H1 (cell line): ENCODE results near the gene IQGAP3. TPM values are rescaled to one million over a fixed set of nuclear protein-coding genes. Genes with fewer than 3 reads are reported as not detected.

Source experiments
- CTCF ChIA-PET: fragments of 300-600 bp; sonication (Branson Sonifier 250); formaldehyde crosslinking; loops from one replicate; lab custom pipeline; 2021; ENCODE audit not compliant: partially characterized antibody; lab: Charles Lee
- POLR2A ChIA-PET: fragments of 300-600 bp; sonication (Branson Sonifier 250); formaldehyde crosslinking; loops from one replicate; lab custom pipeline; 2021; ENCODE audit warnings: inconsistent platforms; ENCODE audit not compliant: partially characterized antibody; lab: Charles Lee
- DNase-seq, 2 experiments: peaks; one replicate each; pipeline versions ENCODE4 v3.0.0 to v3.0.0-alpha.2; 2010 to 2022; ENCODE audit warnings: low spot score in 2 of 2, low read depth in 1 of 2, mixed read lengths in 1 of 2
- FAIRE-seq: peaks from 2 replicates; lab custom pipeline; 2011; peaks lifted over from hg19 to GRCh38; lab: Jason Lieb, UNC
- H2AFZ ChIP-seq: 2 replicates; pipeline ENCODE4 v1.8.1; 2012; ENCODE audit warnings: low read length, inconsistent platforms
- H2AK5ac ChIP-seq: 2 replicates; pipeline ENCODE4 v1.6.1; 2013; ENCODE audit warnings: low read depth, low read length
- H2BK120ac ChIP-seq: replicated peaks from 2 replicates; pipeline ENCODE3; 2013; ENCODE audit warnings: low read depth, low read length, inconsistent platforms
- H2BK12ac ChIP-seq: 2 replicates; pipeline ENCODE4 v1.6.1; 2013; ENCODE audit warnings: low read depth, low read length
- H2BK15ac ChIP-seq: 2 replicates; pipeline ENCODE4 v1.6.1; 2013; ENCODE audit warnings: low read length
- H2BK20ac ChIP-seq: 2 replicates; pipeline ENCODE4 v1.6.1; 2013; ENCODE audit warnings: low read length
- H2BK5ac ChIP-seq: 2 replicates; pipeline ENCODE4 v1.6.1; 2013; ENCODE audit warnings: low read depth, low read length
- H3K14ac ChIP-seq: 2 replicates; pipeline ENCODE4 v1.6.1; 2013; ENCODE audit warnings: inconsistent platforms; ENCODE audit not compliant: insufficient read length
- H3K18ac ChIP-seq: 2 replicates; pipeline ENCODE4 v1.6.1; 2013; ENCODE audit warnings: low read length; ENCODE audit errors: extremely low read depth
- H3K23ac ChIP-seq: 2 replicates; pipeline ENCODE4 v1.6.1; 2013; ENCODE audit warnings: inconsistent platforms; ENCODE audit not compliant: insufficient read length
- H3K23me2 ChIP-seq: 2 replicates; pipeline ENCODE4 v1.6.1; 2013; ENCODE audit warnings: low read depth, low read length
- H3K27ac ChIP-seq: 2 replicates; pipeline ENCODE4 v1.6.1; 2011; ENCODE audit warnings: low read depth, low read length, inconsistent platforms
- H3K27me3 ChIP-seq, 4 experiments: replicated peaks in 1 of 4; 1 replicate in 1 of 4; 2 replicates in 3 of 4; pipeline versions ENCODE4 v1.6.1 to v1.8.1; 2011 to 2013; ENCODE audit warnings: low read length in 3 of 4, mild to moderate bottlenecking in 3 of 4, inconsistent platforms in 2 of 4, mixed read lengths in 2 of 4, moderate library complexity in 1 of 4; ENCODE audit not compliant: control insufficient read depth in 3 of 4, insufficient read depth in 3 of 4; ENCODE audit errors: extremely low read depth in 1 of 4
- H3K36me3 ChIP-seq, 4 experiments: 2 replicates each; pipeline versions ENCODE4 v1.6.1 to v1.8.1; 2011 to 2013; ENCODE audit warnings: mild to moderate bottlenecking in 4 of 4, low read length in 3 of 4, moderate library complexity in 2 of 4, control low read depth in 1 of 4, inconsistent platforms in 1 of 4; ENCODE audit not compliant: insufficient read depth in 4 of 4, control insufficient read depth in 2 of 4
- H3K4ac ChIP-seq: replicated peaks from 2 replicates; pipeline ENCODE3; 2013; ENCODE audit warnings: low read length, low read depth, mixed read lengths, inconsistent platforms; ENCODE audit not compliant: insufficient read length
- H3K4me1 ChIP-seq, 4 experiments: replicated peaks in 1 of 4; 1 replicate in 1 of 4; 2 replicates in 3 of 4; pipeline versions ENCODE4 v1.6.1 to v1.8.1; 2011 to 2013; ENCODE audit warnings: low read length in 3 of 4, inconsistent platforms in 2 of 4, mixed read lengths in 1 of 4; ENCODE audit not compliant: insufficient read depth in 4 of 4, control insufficient read depth in 3 of 4
- H3K4me2 ChIP-seq, 2 experiments: 2 replicates each; pipeline versions ENCODE4 v1.6.1 to v1.8.1; 2011 to 2013; ENCODE audit warnings: low read depth in 2 of 2, low read length in 2 of 2, control low read depth in 1 of 2, inconsistent platforms in 1 of 2, mild to moderate bottlenecking in 1 of 2; ENCODE audit not compliant: insufficient read depth in 1 of 2
- H3K4me3 ChIP-seq, 4 experiments: fragments of 200-600, 300-600 bp in 1 of 4; sonication (generic), shearing (Covaris generic), sonication (Bioruptor Twin) in 1 of 4; 2 replicates each; pipeline versions ENCODE4 v1.5.1 to v1.8.1; 2011 to 2016; ENCODE audit warnings: low read length in 4 of 4, low read depth in 3 of 4, control low read depth in 2 of 4, inconsistent platforms in 2 of 4, mild to moderate bottlenecking in 2 of 4, mixed read lengths in 1 of 4, moderate library complexity in 1 of 4; ENCODE audit not compliant: insufficient read depth in 2 of 4; ENCODE audit errors: extremely low read depth in 1 of 4
- H3K56ac ChIP-seq: replicated peaks from 2 replicates; pipeline ENCODE3; 2013; ENCODE audit warnings: low read depth, mild to moderate bottlenecking, mixed read lengths, low read length, inconsistent platforms; ENCODE audit not compliant: insufficient read length
- H3K79me1 ChIP-seq: 2 replicates; pipeline ENCODE4 v1.6.1; 2013; ENCODE audit warnings: low read depth, low read length, control low read depth
- H3K79me2 ChIP-seq, 2 experiments: 2 replicates each; pipeline versions ENCODE4 v1.6.1 to v1.8.1; 2012 to 2013; ENCODE audit warnings: low read length in 2 of 2, mild to moderate bottlenecking in 2 of 2, inconsistent platforms in 1 of 2; ENCODE audit not compliant: insufficient read depth in 2 of 2, control insufficient read depth in 1 of 2
- H3K9ac ChIP-seq, 4 experiments: replicated peaks in 1 of 4; 1 replicate in 1 of 4; 2 replicates in 3 of 4; pipeline versions ENCODE4 v1.6.1 to v1.8.1; 2011 to 2013; ENCODE audit warnings: low read depth in 3 of 4, low read length in 3 of 4, control low read depth in 2 of 4, mild to moderate bottlenecking in 2 of 4, moderate library complexity in 2 of 4, inconsistent platforms in 1 of 4; ENCODE audit errors: extremely low read depth in 1 of 4
- H3K9me3 ChIP-seq, 2 experiments: 2 replicates each; pipeline versions ENCODE4 v1.6.1 to v1.8.1; 2012 to 2013; ENCODE audit warnings: mild to moderate bottlenecking in 2 of 2, moderate library complexity in 2 of 2, control low read depth in 1 of 2, inconsistent platforms in 1 of 2, low read depth in 1 of 2, low read length in 1 of 2, mixed read lengths in 1 of 2; ENCODE audit not compliant: insufficient read depth in 2 of 2
- H4K20me1 ChIP-seq, 2 experiments: replicated peaks in 1 of 2; 2 replicates each; pipeline versions ENCODE3 to v1.8.1; 2011 to 2013; ENCODE audit warnings: inconsistent platforms in 2 of 2, low read length in 2 of 2, mild to moderate bottlenecking in 1 of 2; ENCODE audit not compliant: insufficient read depth in 2 of 2, control insufficient read depth in 1 of 2
- H4K5ac ChIP-seq: 2 replicates; pipeline ENCODE4 v1.6.1; 2013; ENCODE audit warnings: low read length, low read depth, mixed read lengths, inconsistent platforms; ENCODE audit not compliant: insufficient read length
- H4K8ac ChIP-seq: 2 replicates; pipeline ENCODE4 v1.8.0; 2013; ENCODE audit warnings: mild to moderate bottlenecking, moderate library complexity, low read length, inconsistent platforms; ENCODE audit not compliant: insufficient read depth; ENCODE audit errors: extremely low read depth
- H4K91ac ChIP-seq: replicated peaks from 2 replicates; pipeline ENCODE3; 2013; ENCODE audit warnings: low read length, mixed read lengths, inconsistent platforms; ENCODE audit not compliant: insufficient read length
- BCL11A ChIP-seq, 2 experiments: IDR thresholded peaks; one replicate each; pipeline ENCODE4 v1.6.1; 2011; ENCODE audit warnings: low read depth in 2 of 2, low read length in 2 of 2, mild to moderate bottlenecking in 2 of 2
- HDAC6 ChIP-seq: IDR thresholded peaks from one replicate; pipeline ENCODE4 v1.7.1; 2012; ENCODE audit warnings: low read depth, mild to moderate bottlenecking, inconsistent platforms, low read length, moderate library complexity
- RAD21 ChIP-seq, 2 experiments: IDR thresholded peaks in 1 of 2; conservative IDR thresholded peaks in 1 of 2; 2 replicates each; pipeline ENCODE4 v1.6.1; 2011; ENCODE audit warnings: low read depth in 2 of 2, low read length in 2 of 2, improper control_type of control experiment in 1 of 2, inconsistent platforms in 1 of 2, mild to moderate bottlenecking in 1 of 2, moderate library complexity in 1 of 2
- RBBP5 ChIP-seq: IDR thresholded peaks from 2 replicates; pipeline ENCODE4 v1.7.1; 2012; ENCODE audit warnings: low read depth, mild to moderate bottlenecking, inconsistent platforms, low read length, moderate library complexity, borderline replicate concordance
- RNF2 ChIP-seq: fragments of 200-900, 300-1000 bp; sonication (generic); IDR thresholded peaks from 2 replicates; pipeline ENCODE4 v1.7.1; 2016; ENCODE audit warnings: borderline replicate concordance, low read depth, mild to moderate bottlenecking, antibody characterized with exemption, low read length; ENCODE audit not compliant: poor library complexity, severe bottlenecking; ENCODE audit errors: missing control alignments
- SP1 ChIP-seq: IDR thresholded peaks from 2 replicates; pipeline ENCODE4 v1.6.1; 2011; ENCODE audit warnings: low read depth, low read length
- WGBS, 2 experiments: shearing (Covaris generic) in 1 of 2; methylation state at CpG; one replicate each; pipeline versions ENCODE4 v1.1.6 to v1.1.7; 2013 to 2015; ENCODE audit warnings: low lambda C conversion rate in 2 of 2, mixed read lengths in 2 of 2, inconsistent platforms in 1 of 2, low coverage in 1 of 2, missing lambda C conversion rate in 1 of 2; ENCODE audit not compliant: insufficient replicate concordance in 2 of 2, insufficient coverage in 1 of 2, insufficient read length in 1 of 2; ENCODE audit errors: extremely low coverage in 1 of 2, missing lambda C conversion rate in 1 of 2; 5-methylcytosine and 5-hydroxymethylcytosine counted together
- polyA plus RNA-seq, 7 experiments: library from polyadenylated mRNA; depleted of rRNA in 3 of 7; stranded (reverse) in 5 of 7; unstranded in 2 of 7; fragments of >200 nt in 5 of 7; fragments of 200-250 nt in 2 of 7; gene quantifications; 1 replicate in 5 of 7; 2 replicates in 1 of 7; 4 replicates in 1 of 7; pipeline versions ENCODE4 v1.2.1 to v1.2.3, GENCODE V29; 2011 to 2013; ENCODE audit warnings: missing spikeins in 2 of 7, mixed read lengths in 2 of 7
- total RNA-seq: library from RNA; stranded (reverse); fragmentation: NEBNext Ultra II Directional; extraction: Animal tissue kit (Norgen Biotek cat#: 25700); gene quantifications from 2 replicates; pipeline ENCODE4 v1.2.1, GENCODE V29; 2021
- TF ChIP-seq, protein P1 (sequence below): IDR thresholded peaks from 2 replicates; pipeline ENCODE4 v1.6.1; 2011; ENCODE audit warnings: low read depth, mild to moderate bottlenecking, low read length; ENCODE audit not compliant: insufficient read depth

The IQGAP3 gene
- total and polyA plus RNA-seq, 2 of the 8 experiments (the other 6 are each of a cell fraction or from before 2014, with no cell fraction given), result 14.6 to 22.3 TPM

DNA sequence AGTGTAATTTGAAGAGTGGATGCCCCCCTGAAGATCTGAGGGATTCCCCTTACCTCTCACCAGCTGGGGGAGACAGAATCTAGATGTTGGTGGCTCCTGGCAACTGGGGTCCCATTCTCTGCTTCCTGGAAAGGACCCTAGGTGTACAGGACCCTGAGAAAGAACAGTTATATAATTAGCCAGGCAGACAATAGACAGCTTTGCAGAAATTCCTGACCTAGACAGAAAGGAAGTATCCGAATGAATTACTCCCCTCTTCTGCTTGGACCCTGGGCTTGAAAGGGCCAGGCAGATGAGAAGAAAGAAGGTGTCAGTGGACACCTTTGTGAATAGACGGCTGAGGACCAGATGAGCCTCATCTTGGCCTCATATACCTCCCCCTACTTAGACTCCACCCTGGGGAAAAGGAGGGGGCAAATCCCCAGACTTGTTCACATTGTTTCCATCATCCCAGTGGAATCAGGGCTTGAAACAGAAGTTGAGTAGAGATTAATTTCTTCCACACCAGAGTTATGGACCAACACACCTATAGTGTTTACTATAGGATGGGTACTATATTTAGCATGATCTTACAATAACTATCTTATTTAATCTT, 1.8 kb upstream of the IQGAP3 start:
- FAIRE-seq (no peak), DNase-seq (no peak)
- Histone ChIP-seq H2BK5ac (no peak overlapping the region), H3K18ac (no peak overlapping the region), H3K4me1 (no peaks in the 10 kb centered on the region; a peak in 1 of 7 replicates), H2AFZ (no peak overlapping the region), H4K5ac (no peak overlapping the region), H3K9me3 (no peaks in the 10 kb centered on the region), H3K4ac (no peak overlapping the region), H3K79me1 (no peaks in the 10 kb centered on the region; the same call in 1 of the 2 replicates), H2BK15ac (no peak overlapping the region), H2BK120ac (no peak overlapping the region), H3K27ac (no peak overlapping the region), H2BK12ac (no peak overlapping the region), H2AK5ac (no peak overlapping the region), H3K79me2 (0 out of 4 replicates have a peak, but pooled peaks cover 0 to 5% of the 10 kb centered on the region in 2 experiments), H3K4me2 (no peak overlapping the region), H3K56ac (no peak overlapping the region), H3K4me3 (no peak overlapping the region), H3K23ac (no peak overlapping the region), H3K27me3 (no peaks in the 10 kb centered on the region), H2BK20ac (no peak overlapping the region), H3K23me2 (peaks cover 3% of the 10 kb centered on the region; the same call in 1 of the 2 replicates), H3K36me3 (no peaks in the 10 kb centered on the region), H4K91ac (no peak overlapping the region), H4K8ac (no peak overlapping the region), H3K9ac (no peak overlapping the region), H3K14ac (no peak overlapping the region), H4K20me1 (no peaks in the 10 kb centered on the region)
- WGBS, 2 experiments, result 85% methylated on average over 2 of the region's 2 CpGs; no CpG with 5 or more reads in 1 of the 2 experiments
- no peak for TF ChIP-seq RBBP5
- peak in 1 of 2 experiments; percentile 25; a peak in 1 of 4 replicates for TF ChIP-seq RAD21 (IDR thresholded peaks at IDR 0.05 in 1 of 2, conservative IDR thresholded peaks at IDR 0.05 in 1 of 2; ENCODE audit: low read depth in 2 of 2, low read length in 2 of 2)
- TF ChIP-seq, protein P1, sequence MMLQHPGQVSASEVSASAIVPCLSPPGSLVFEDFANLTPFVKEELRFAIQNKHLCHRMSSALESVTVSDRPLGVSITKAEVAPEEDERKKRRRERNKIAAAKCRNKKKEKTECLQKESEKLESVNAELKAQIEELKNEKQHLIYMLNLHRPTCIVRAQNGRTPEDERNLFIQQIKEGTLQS, result no peak
- TF ChIP-seq RNF2, result no peak
- no peak for TF ChIP-seq HDAC6
- no peak for TF ChIP-seq SP1
- TF ChIP-seq BCL11A (IDR thresholded peaks at IDR 0.05; ENCODE audit: low read depth in 2 of 2, low read length in 2 of 2), result no peak
- ChIA-PET CTCF (interaction anchor here (0.6 to 2.2 kb wide), 7 partner anchors 8 to 188 kb away, joined by 3 to 9 read pairs (median 4); no protein-coding TSS in a partner anchor), POLR2A (interaction anchor here (1.5 to 2.0 kb wide), 3 partner anchors 11 to 18 kb away, joined by 4 to 6 read pairs (median 4); partner anchors contain the start of gene NAXE)
